ENCODE data around the gene RTN4.
"Not testable (repeated sequence)": the region's sequence is repeated elsewhere in the genome, so short reads cannot be mapped to it uniquely, and the experiment has no call there.

RTN4 gene

DNA sequence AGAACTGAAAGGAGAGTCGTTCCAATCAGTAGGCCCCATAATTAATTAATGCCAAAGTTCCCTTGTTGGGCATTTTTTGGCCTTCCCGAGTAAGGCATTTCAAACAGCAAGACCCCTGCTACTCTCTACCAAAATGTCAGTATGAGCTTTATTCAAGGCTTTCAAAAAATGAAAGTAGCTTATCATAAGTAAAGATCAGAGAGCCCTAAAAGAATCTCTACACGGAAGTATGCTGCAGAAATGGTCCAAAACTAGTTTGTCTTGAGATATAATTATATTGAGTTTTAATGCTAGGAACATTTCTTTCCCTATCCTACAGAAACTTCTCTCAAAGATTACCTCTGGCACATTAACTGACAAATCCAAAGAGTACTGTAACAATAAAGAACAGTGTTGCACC, 43.9 kb downstream of the RTN4 start:
- DNase-seq = no peak

DNA sequence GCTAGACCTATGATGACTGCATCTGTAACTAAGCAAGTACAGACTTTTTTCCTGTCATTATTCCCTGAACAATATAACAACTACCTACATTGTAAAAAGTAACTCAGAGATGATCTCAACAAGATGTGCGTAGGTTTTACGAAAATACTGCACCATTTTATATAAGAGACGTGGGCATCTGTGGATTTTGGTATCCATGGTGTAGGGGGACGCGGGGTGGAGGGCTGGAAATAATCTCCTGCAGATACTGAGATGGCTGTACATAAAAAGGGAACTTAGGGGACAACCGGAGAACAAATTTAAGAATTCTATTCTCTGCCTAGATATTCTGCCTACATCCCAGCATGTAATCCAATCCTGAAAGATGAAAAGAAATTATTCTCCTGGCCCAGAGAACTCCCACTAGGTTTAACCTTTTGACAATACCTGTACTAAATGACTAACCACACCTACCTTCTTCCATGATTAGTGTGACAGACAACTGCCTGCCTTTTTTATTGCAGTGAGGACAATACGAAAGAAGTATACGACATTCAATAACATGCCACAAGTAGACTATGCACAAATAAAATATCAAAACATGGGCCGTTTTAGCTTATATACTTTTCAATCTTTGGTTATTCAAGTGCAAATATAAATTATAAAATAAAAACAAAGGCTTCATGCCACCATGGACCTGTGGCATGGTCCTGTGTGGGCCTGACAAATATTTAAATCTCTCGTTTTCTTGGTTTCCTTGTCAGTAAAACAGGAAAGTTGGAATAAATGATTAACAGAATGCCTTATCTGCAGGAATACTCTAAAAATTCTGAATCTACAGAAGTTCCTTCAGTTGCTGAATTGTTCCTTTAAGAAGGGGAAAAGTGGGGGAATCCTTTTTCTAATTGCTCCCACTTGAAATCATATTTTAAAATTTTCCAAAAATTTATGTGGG, 46.3 kb downstream of the RTN4 start:
- no peak for DNase-seq

DNA sequence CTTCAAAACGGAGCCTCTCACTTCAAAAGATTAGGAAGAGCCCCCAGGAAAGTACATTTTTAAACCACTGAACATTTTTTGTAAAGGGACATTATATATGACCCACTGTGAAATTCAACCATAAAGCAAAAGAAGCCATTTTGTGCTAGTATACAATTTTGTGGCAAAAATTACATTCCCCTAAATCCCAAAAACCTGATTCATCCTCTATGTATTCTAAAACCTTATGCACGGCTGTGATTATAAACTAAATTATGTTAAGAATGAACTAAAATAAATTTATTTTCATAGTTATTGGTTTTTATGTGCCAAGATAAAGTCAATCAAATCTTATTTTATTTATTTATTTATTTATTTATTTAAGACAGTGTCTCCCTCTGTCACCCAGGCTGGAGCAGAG, 48.5 kb downstream of the RTN4 start:
- no peak for DNase-seq

DNA sequence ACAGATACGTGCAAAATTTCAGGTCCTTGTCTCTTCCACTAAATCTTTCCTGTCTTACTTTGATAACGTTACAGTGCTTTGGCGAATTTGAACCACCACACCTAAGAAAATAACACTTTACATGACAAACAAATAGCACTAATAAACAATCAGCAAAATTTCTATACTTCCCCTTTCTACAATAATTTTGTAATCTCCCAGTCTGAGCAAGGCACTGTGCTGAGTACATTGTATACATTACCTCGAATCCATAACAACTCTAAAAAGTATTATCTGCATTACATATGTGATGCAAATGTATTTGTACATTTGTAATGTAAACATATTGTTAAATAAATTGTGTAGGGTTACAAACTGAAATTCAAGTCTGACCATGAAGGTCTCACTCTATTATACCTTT, 49.9 kb downstream of the RTN4 start:
- DNase-seq = no peak

DNA sequence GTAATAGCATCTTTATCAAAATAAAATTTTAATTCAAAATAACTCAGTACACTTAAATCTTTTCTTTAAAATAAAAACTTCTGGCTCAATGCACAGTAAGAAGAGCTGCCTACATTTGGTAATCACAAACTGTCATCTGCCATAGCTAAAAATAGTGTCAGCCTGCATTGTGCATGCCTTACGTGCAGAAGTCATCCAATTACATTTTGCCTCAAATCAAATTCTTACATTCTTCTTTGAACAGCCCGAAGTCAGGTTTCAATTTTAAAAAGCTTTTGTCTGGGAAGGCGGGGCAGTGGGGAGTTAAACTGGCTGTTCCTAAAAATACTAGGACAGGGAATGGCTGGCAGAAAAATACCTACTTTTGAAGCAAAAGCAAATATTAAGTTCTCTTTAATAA, 51.1 kb downstream of the RTN4 start:
- peak in 1 of 14 donors; percentile 43 for DNase-seq

DNA sequence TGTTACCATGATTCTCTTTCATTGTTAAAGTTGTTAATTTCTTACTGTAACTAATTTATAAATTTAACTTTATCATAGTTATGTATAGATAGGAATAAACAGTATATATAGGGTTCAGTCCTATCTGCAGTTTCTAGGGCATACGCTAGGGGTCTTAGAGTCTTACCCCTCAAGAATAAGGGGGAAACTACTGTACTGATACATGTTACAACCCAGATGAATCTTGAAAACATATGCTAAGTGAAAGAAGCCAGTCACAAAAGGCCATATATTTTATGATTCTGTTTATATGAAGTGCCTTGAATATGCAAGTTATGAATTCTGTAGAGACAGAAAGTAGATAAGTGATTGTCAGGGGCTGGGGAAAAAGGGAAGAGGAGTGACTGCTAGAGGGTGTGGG, 52.4 kb downstream of the RTN4 start:
- no peak for DNase-seq

DNA sequence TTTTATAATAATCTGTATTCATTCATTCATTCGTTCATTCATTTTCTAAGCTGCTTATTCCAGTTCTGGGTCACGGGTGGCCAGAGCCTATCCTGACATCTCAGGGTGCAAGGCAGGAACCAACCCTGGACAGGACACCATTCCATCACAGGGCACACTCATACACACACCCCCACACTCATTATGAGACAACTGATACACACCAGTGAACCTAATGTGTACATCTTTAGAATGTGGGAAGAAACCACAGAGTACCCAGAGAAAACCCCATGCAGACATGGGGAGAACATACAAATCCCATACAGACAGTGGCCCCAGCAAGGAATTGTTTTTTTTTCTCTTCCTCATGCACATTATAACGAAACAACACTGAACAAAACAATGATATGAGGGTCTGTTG, 54.7 kb downstream of the RTN4 start:
- DNase-seq = no peak

DNA sequence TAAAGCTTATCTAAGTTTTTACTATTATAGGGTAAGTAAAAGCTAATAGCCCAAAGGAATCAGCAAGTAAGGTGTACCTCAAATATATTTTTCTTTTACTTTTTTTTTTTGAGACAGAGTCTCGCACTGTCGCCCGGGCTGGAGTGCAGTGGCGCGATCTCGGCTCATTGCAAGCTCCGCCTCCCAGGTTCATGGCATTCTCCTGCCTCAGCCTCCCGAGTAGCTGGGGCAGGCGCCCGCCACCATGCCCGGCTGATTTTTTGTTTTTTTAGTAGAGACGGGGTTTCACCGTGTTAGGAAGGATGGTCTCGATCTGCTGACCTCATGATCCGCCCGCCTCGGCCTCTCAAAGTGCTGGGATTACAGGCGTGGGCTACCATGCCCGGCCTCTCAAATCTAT, 59.6 kb downstream of the RTN4 start:
- DNase-seq = not testable (repeated sequence)

DNA sequence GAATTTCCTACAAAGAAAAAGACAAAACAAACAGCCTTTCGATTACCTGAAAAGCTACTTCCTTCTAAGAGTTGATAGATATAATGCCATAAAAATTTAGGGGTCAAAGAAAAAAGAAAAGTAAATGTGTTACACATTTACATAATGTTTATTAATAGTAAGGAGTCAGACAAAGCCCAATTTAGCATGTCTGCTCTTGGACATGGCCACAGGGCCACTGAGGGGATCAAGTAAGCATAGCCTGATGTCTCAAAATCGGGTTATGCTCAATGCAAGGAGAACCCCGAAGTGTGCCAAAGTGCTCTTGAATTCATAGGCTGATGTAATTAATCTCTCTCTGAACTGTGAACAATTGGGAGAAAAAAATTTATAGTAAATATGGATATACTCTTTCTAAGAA, 61.6 kb downstream of the RTN4 start:
- no peak for DNase-seq

DNA sequence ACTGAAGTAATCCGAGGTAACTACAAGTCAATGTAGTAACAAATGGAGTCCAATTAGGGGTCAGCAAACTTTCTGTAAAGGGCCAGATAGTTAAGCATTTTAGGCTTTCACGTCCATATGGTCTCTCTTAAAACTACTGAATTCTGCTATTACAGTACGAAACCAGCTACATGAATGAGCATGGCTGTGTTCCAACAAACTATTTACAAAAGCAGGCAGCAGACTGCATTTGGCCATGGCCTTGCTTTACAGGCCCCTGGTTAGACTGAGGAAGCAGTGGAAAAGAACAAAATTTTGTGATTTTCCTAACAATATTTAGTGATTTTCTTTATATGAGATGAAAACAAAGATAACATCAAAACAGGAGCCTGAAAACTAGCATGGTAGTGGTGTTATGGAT, 64.0 kb downstream of the RTN4 start:
- DNase-seq = peak in 1 of 14 donors; percentile 19

DNA sequence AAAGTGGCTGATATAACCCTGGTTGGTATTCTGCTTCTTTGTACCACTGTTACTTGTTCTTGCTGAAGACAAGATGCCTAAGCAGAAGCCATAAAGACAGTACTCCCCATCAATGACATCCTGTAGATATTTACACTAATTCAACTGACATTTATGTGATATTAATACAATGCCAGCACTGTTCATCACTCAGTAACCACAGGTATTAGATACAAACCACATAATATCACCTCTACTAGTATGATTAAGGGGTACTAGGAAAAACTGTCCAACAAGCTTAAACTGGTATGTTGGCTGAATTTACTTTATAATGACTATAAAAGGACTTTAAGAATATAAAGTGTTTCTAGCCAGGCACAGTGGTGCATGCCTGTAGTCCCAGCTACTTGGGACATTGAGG, 65.8 kb downstream of the RTN4 start:
- DNase-seq = no peak

DNA sequence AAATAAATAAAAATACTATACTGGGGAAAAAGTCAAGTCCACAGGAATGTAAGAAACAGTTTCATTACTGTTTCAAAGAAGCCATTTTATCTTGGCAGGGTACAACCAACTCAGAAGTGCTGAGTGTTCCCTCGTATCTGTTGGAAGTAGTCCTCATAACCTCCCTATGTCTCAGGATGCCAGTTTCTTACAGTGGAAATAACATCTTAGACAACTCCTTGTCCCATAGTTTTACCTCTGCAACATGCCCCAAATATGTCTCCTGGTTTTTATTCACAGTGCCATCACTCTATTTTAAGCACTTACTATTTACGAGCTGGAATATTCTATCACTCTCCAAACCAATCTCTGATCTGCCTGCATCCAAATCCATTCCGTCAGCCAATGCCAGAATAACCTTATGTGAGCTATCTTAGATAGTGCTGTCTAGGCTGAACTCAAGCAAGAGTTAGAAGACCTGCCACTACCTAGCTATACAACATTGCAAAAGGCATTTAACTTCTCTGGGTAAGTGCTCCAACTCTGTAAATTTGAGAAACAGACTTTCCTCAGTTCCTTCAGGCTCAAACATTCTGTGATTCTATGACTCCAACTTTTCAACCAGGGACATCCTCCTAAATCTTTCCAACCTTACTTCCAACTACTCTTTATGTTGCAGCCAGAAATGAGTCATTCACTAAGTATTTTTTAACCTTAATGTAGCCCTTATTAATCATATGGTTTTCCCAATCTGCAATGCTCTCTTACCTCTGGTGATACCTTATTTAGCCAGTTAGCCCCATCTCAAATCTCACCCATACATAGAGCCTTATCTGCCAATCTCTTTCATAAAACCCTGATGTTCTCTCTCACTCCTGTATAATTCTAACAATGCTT, 66.7 kb downstream of the RTN4 start:
- DNase-seq = peak in 1 of 14 donors; percentile 44

DNA sequence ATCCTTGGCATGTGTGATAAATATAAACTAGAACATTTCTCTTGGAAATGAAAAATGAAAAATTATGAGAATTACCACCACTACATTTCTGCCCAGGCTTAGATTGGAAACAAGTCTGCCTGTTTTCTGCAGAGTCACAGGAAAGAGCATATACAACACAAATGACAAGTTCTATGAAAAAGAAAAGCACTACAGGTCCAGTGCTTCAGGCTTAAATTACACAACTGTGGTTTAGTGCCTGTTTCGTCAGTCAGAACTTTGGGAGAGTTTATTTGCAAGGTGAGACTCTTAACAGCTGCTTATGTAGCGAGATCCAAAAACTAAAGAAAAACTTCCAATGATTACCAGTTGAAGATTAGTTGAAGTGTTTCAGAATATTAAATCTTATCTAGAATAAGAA, 68.9 kb downstream of the RTN4 start:
- no peak for DNase-seq

DNA sequence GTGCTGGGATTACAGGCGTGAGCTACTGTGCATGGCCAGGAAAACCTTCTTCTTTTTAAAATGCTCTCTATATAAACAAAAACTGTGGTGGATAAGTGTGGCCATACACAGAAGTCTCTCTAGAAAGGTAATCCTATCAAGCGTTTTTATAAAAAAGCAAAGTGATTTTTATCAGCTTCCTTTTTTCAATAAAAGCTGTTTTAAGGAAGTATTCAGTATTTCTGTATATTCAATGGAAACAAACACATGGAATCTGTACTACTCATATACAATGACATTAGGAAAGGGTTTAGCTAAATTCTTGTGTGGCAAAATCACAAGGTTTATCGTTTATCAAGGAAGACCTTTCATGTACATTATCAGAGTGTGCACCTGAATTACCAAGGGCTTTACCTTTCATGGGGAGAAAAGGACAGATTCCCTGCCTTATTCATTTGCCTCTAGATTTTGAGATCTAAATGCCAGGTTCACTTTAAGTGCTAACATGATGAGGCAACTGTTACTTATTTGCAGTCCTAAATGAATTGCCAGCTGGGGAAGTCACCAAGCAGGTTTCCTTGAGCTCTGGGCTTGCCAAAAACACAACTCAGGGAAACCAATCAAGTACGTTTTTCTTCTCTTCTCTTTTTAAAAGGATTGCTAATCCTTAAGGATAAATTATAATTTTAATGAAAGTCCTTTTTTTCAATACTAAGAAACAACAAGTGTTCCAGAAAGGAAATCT, 70.8 kb downstream of the RTN4 start:
- peak in 1 of 14 donors; percentile 40 for DNase-seq

DNA sequence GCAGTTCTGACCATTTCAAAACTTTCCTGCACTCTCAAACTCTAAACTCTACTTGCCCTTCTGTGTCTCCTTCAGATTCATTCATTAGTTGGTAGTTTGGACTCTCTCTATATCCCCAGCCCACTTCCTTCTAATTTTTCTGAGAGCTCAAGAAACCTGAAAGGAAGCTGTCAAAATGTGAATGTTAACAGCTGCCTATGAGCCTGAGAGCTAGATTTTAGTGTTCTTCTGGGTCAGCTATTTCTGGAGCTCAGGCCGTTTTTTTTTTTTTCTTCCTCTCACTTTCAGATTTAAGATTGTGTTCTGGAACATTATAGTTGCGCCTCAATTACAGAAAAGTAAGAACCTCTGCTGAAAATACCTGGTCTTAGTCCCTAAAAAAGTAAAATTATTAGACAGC, 73.1 kb downstream of the RTN4 start:
- no peak for DNase-seq

DNA sequence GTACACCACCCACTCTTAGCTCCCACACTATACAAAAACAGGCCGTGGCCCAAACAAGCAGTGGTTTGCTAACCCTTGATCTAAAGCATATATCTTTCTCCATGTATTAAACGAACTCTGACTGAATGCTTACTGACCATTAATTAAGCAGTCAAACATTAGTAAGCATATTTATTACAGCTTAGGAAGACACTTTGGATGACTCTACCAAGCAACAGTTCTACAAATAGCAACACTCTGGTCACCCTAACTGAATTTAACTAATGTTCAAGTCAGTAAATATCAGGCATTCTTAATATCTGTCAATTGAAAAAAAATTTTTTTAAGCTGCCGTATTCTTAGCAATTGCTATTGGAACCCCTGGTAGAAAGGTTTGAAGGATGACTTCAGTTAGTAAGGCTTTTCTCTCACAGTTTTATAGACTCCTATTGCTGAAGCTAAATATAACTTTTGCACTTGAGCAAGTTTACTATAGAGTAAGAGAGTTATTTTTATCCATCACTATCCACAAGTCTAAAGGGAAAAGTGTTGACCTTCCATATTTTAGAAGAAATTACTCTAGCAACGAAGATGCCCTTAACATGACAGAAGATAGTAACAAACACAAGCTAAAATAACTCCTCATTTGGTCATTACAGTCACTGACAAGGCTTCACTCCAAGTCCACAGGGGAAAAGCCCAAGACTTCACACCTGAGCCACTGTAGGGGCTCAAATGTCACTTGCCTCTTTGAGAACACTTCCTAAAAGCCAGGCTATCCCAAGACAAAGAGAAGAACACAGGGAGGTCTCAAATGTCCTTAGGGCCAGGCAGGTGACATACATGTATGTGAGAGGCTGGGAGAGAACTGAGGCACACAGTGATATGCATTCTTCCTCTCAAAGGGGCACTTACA, 74.4 kb downstream of the RTN4 start:
- peak in 1 of 14 donors; percentile 45 for DNase-seq

DNA sequence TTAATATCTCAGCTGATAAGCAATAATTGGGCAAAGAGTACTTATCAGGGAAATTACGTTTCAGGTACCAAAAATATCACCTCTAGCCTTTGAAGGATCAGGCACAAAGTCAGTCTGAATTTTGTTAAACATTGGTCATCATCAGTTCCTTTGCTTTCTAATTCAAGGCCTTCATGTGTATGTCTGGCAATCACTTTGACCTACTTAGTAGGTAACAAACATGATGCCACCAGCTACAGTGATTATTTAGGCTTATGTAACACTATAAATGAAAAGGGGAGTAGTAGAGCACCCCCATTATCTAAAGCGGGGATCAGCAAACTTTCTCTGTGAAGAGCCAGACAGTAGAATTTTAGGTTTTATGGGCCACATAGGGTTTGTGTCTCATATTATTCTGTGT, 75.1 kb downstream of the RTN4 start:
- DNase-seq = peak in 1 of 14 donors; percentile 45

DNA sequence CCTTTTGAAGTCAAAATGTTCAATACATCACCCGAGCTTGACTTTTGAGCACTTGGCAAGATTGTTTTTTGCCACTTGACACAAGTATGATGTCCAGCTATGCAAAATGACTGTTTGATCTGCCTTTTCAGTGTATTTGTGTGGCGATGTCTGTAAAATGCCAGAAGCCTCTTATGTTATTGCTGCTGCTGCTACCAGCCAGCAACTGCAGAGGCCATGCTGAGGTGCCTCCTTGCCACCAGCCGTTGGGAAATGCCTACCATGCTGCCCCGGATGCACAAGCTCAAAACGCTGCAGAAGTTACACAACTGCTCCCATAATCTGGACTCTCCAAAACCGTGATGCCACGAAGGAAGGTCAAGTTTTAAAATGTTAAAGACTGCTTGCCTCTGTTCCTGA, 80.3 kb downstream of the RTN4 start:
- no peak for DNase-seq

DNA sequence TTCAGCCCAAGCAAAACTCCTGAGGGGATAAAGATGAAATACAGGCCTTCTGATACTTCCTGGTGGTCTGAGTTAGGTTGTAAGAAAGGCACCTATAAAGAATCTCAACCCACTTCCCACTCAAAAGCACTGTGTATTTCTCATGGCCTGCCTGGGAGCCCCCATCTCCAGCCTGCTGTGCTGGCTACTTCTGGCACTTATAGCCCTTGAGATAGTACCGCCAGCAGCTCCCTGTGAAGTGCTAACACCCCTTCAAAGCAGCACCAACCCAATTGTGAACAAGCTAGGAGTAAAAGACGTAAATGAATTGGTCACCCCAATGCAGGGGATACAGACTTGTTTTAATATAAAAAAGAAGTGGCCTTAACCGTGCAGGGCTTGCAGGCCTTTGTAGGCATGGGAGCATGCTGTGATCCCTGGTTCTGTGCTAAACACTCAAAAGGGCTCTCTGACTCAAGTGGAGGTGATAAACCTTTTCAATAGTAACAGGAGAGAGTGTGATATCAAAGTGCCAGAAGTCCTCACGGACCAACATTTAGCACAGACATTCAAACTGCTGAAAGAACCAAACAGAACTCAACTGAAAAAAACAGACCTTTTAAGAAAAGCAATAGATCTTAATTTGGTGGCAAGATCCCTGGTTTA, 80.8 kb downstream of the RTN4 start:
- DNase-seq = no peak

DNA sequence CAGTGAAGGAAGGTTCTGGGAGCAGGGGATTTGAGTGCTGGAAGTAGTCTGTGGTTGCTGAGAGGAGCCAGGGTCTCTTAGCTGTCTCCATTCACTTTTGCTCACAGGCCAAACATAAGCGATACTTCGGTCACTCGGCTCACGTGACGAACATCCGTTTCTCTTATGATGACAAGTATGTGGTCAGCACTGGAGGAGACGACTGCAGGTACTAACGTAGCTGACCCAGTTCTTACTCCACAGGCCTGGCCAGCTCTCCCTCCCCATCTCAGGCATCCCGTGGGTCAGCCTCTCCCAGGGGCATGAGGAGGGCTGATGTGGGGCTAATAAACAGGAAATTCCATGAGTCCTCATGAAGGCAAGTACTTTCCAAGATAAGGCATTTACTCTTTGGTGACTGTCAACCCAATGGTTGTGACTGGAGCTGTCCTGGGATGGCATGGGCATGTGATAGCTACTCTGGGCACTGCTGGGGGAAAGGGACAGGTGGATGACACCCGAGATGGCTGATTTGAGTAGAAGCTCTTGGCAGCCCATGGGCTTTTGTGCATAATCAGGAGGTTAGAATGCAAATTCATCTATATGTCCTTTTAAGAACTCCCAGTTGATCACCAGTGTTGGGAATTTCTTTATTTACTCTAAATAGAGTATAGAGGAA, 81.6 kb downstream of the RTN4 start:
- no peak for DNase-seq
